Activated CD4-positive, alpha-beta T cell treated with anti-CD3 and anti-CD28 coated beads, Interleukin-2, amount 10 ng/mL, durations not matched to agents 24 days and 14 days (primary cell): ENCODE measurements around the gene BACH2. TPM values are rescaled to one million over a fixed set of nuclear protein-coding genes. Genes with fewer than 3 reads are reported as not detected.
A peak's percentile ranks its signal among the peaks of the same experiment; 100 is the strongest.
"Not testable (repeated sequence)": the region's sequence is repeated elsewhere in the genome, so short reads cannot be mapped to it uniquely, and the experiment has no call there.

ENCODE experiments used
- DNase-seq: peaks from one replicate; pipeline ENCODE4 v3.0.0; 2022
- H3K27ac Mint-ChIP-seq: one replicate; pipeline ENCODE4 v1.8.0; 2022; ENCODE audit warnings: mild to moderate bottlenecking, mixed read lengths
- H3K27me3 Mint-ChIP-seq: one replicate; pipeline ENCODE4 v1.8.0; 2022; ENCODE audit warnings: mixed read lengths
- H3K36me3 Mint-ChIP-seq: one replicate; pipeline ENCODE4 v1.8.0; 2022; ENCODE audit warnings: low read depth, mild to moderate bottlenecking, mixed read lengths
- H3K4me1 Mint-ChIP-seq: one replicate; pipeline ENCODE4 v1.8.0; 2021; ENCODE audit warnings: mixed read lengths
- H3K4me3 Mint-ChIP-seq: one replicate; pipeline ENCODE4 v1.8.0; 2022; ENCODE audit warnings: mild to moderate bottlenecking, moderate library complexity, mixed read lengths
- H3K9me3 Mint-ChIP-seq: one replicate; pipeline ENCODE4 v1.8.0; 2021; ENCODE audit warnings: mixed read lengths
- intact Hi-C: fragments of 100-400 bp; cut with micrococcal nuclease; formaldehyde crosslinking; loops from one replicate; pipeline ENCODE4 v1.15.1; 2023
- total RNA-seq: library from RNA; stranded (reverse); gene quantifications from 2 replicates; pipeline ENCODE4 v1.2.3, GENCODE V29; 2022

The BACH2 gene
- total RNA-seq, 1 donor from 2014 or later = 69.2 TPM

DNA sequence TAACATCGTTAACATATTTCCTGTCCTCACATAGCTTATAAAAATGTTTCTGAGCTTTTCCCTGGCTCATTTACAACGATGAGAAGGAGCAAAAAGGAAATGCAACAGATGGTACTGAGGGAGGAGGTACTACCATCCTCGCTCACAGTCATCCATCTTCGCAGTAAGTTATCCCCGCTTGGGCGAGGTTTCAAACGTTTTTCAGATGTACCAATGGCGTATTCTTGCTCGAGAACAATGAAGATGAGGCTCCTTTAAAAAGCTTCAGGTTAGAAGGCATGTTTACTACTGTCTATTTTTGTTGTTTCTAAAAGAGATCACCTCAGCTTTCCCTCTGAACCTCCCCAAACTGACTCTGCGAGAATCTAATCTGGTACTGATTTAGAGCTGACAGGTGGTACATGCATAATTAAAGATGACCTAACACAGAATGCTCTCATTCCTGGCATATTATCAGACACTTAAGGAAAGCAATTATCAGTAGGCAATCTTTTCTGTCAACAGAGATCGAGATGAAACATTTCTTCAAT is 223.6 kb downstream of the BACH2 start:
- H3K9me3 Mint-ChIP-seq = no peaks in the 10 kb centered on the region

DNA sequence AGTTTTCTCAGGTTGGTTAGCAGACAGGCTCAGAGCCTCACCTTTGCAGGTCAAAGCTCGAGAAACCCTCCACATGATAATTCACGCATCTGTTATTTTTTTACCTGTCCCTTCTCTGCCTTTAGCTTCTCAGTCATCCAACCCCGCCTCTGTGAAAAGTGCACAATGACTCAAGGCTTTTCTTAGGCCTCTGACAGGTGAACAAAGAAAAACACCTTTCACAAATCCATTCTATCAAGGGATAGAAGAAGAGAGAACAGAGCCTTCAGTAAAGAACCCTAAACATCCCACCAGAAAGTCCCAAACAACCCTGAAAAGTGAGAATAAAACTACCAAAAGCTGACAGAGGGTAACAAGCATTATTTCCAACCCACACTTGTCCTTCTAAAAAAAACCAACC is 224.1 kb downstream of the BACH2 start:
- DNase-seq = no peak
- peaks cover 78% of the 10 kb centered on the region for H3K4me1 Mint-ChIP-seq
- H3K9me3 Mint-ChIP-seq = no peaks in the 10 kb centered on the region
- H3K4me3 Mint-ChIP-seq = peak overlapping the region; percentile 67
- peak overlapping the region; percentile 88 for H3K27ac Mint-ChIP-seq
- no peaks in the 10 kb centered on the region for H3K27me3 Mint-ChIP-seq
- intact Hi-C loops = no loop called here
- peaks cover 78% of the 10 kb centered on the region for H3K36me3 Mint-ChIP-seq

More for the DNA sequence above, 223.6 kb downstream of the BACH2 start:
- Mint-ChIP-seq H3K27me3 (no peaks in the 10 kb centered on the region), H3K27ac (peak overlapping the region; percentile 88), H3K4me3 (peak overlapping the region; percentile 67), H3K36me3 (peaks cover 76% of the 10 kb centered on the region), H3K4me1 (peaks cover 78% of the 10 kb centered on the region)
- intact Hi-C loops = no loop called here
- peak; percentile 62 for DNase-seq

- Mint-ChIP-seq H3K4me3 (peak overlapping the region; percentile 57), H3K27ac (peak overlapping the region; percentile 81), H3K9me3 (peaks cover 3% of the 10 kb centered on the region), H3K4me1 (peaks cover 76% of the 10 kb centered on the region), H3K36me3 (peaks cover 76% of the 10 kb centered on the region), H3K27me3 (no peaks in the 10 kb centered on the region)
- intact Hi-C loops = loop anchor here (1.0 kb wide), 3 partner anchors 10 to 43 kb away; no protein-coding TSS in a partner anchor
- no peak for DNase-seq
These were observed 227.7 kb downstream of the BACH2 start for GRCh38 chr6:90068703-90069523.

GRCh38 chr6:90068264-90068663 is 228.4 kb downstream of the BACH2 start:
- H3K27me3 Mint-ChIP-seq = no peaks in the 10 kb centered on the region
- H3K9me3 Mint-ChIP-seq = peaks cover 3% of the 10 kb centered on the region
- DNase-seq = no peak
- H3K4me1 Mint-ChIP-seq = peaks cover 72% of the 10 kb centered on the region
- H3K36me3 Mint-ChIP-seq = peaks cover 71% of the 10 kb centered on the region
- H3K4me3 Mint-ChIP-seq = peak overlapping the region; percentile 57
- peak overlapping the region; percentile 81 for H3K27ac Mint-ChIP-seq
- intact Hi-C loops = loop anchor here (1.0 kb wide), 3 partner anchors 11 to 42 kb away; no protein-coding TSS in a partner anchor

- peak overlapping the region; percentile 6 for H3K27ac Mint-ChIP-seq
- H3K4me1 Mint-ChIP-seq = peaks cover 59% of the 10 kb centered on the region
- peaks cover 59% of the 10 kb centered on the region for H3K36me3 Mint-ChIP-seq
These were observed 229.9 kb downstream of the BACH2 start for GRCh38 chr6:90066697-90067096.

GRCh38 chr6:90065173-90065572 is 231.5 kb downstream of the BACH2 start:
- Mint-ChIP-seq H3K4me3 (no peak overlapping the region), H3K9me3 (peaks cover 4% of the 10 kb centered on the region), H3K27me3 (no peaks in the 10 kb centered on the region), H3K36me3 (peaks cover 50% of the 10 kb centered on the region), H3K4me1 (peaks cover 49% of the 10 kb centered on the region), H3K27ac (no peak overlapping the region)
- no peak for DNase-seq
- intact Hi-C loops = no loop called here

More at GRCh38 chr6:90066697-90067096, 229.9 kb downstream of the BACH2 start:
- peaks cover 3% of the 10 kb centered on the region for H3K9me3 Mint-ChIP-seq
- H3K27me3 Mint-ChIP-seq = no peaks in the 10 kb centered on the region
- H3K4me3 Mint-ChIP-seq = peak overlapping the region; percentile 2
- intact Hi-C loops = no loop called here
- no peak for DNase-seq

GRCh38 chr6:90062667-90063066 is 234.0 kb downstream of the BACH2 start:
- no peak for DNase-seq
- Mint-ChIP-seq H3K4me1 (peaks cover 33% of the 10 kb centered on the region), H3K9me3 (peaks cover 6% of the 10 kb centered on the region), H3K36me3 (peaks cover 53% of the 10 kb centered on the region), H3K27me3 (no peaks in the 10 kb centered on the region), H3K27ac (no peak overlapping the region), H3K4me3 (no peak overlapping the region)
- intact Hi-C loops = no loop called here

- intact Hi-C loops = no loop called here
- Mint-ChIP-seq H3K36me3 (peaks cover 53% of the 10 kb centered on the region), H3K27ac (no peak overlapping the region), H3K4me3 (no peak overlapping the region), H3K9me3 (peaks cover 7% of the 10 kb centered on the region), H3K27me3 (no peaks in the 10 kb centered on the region), H3K4me1 (peaks cover 28% of the 10 kb centered on the region)
- no peak for DNase-seq
These were observed 234.6 kb downstream of the BACH2 start for GRCh38 chr6:90062051-90062450.

DNA sequence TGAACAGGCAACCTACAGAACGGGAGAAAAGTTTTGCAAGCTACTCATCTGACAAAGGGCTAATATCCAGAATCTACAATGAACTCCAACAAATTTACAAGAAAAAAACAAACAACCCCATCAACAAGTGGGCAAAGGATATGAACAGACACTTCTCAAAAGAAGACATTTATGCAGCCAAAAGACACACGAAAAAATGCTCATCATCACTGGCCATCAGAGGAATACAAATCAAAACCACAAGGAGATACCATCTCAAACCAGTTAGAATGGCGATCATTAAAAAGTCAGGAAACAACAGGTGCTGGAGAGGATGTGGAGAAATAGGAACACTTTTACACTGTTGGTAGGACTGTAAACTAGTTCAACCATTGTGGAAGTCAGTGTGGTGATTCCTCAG is 237.5 kb downstream of the BACH2 start:
- H3K4me3 Mint-ChIP-seq, H3K9me3 Mint-ChIP-seq, DNase-seq, H3K27me3 Mint-ChIP-seq, intact Hi-C loops: not testable (repeated sequence)
- Mint-ChIP-seq H3K36me3 (peaks cover 56% of the 10 kb centered on the region), H3K4me1 (peaks cover 17% of the 10 kb centered on the region), H3K27ac (peak overlapping the region; percentile 11)

- peaks cover 13% of the 10 kb centered on the region for H3K9me3 Mint-ChIP-seq
- H3K36me3 Mint-ChIP-seq = peaks cover 79% of the 10 kb centered on the region
- DNase-seq, H3K4me3 Mint-ChIP-seq, intact Hi-C loops, H3K27me3 Mint-ChIP-seq: not testable (repeated sequence)
- H3K4me1 Mint-ChIP-seq = peaks cover 15% of the 10 kb centered on the region
- H3K27ac Mint-ChIP-seq = peak overlapping the region; percentile 60
These were observed 240.7 kb downstream of the BACH2 start for GRCh38 chr6:90055924-90056323.

DNA sequence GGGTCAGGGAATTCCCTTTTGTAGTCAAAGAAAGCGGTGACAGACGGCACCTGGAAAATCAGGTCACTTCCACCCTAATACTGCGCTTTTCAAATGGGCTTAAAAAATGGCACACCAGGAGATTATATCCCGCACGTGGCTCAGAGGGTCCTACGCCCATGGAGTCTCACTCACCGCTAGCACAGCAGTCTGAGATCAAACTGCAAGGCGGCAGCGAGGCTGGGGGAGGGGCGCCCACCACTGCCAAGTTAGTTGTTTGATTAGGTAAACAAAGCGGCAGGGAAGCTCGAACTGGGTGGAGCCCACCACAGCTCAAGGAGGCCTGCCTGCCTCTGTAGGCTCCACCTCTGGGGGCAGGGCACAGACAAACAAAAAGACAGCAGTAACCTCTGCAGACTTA is 242.4 kb downstream of the BACH2 start:
- H3K36me3 Mint-ChIP-seq = peaks cover 78% of the 10 kb centered on the region
- intact Hi-C loops, DNase-seq, H3K9me3 Mint-ChIP-seq, H3K4me3 Mint-ChIP-seq, H3K27me3 Mint-ChIP-seq: not testable (repeated sequence)
- peaks cover 20% of the 10 kb centered on the region for H3K4me1 Mint-ChIP-seq
- H3K27ac Mint-ChIP-seq = peak overlapping the region; percentile 75

DNA sequence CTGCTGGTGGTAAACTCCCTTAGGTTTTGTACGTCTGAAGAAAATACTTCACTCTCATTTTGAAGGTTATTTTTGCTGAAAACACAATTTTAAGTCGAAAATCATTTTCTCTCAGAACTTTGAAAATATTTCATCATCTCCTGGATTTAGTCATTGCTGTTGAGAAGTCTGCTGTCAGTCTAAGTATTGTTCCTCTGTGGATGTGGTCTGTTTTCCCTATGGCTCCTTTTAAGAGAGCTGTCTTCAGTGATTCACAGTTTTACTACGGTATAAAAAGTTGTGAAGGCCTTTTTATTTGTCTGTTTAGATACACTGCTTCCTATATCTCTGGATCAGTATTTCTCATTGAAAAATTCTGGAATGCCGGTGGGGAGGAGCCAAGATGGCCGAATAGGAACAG is 243.0 kb downstream of the BACH2 start:
- H3K9me3 Mint-ChIP-seq = peaks cover 9% of the 10 kb centered on the region
- peaks cover 24% of the 10 kb centered on the region for H3K4me1 Mint-ChIP-seq
- intact Hi-C loops = no loop called here
- H3K27ac Mint-ChIP-seq = peak overlapping the region; percentile 75
- DNase-seq = no peak
- peaks cover 80% of the 10 kb centered on the region for H3K36me3 Mint-ChIP-seq
- H3K27me3 Mint-ChIP-seq = no peaks in the 10 kb centered on the region
- no peak overlapping the region for H3K4me3 Mint-ChIP-seq

DNA sequence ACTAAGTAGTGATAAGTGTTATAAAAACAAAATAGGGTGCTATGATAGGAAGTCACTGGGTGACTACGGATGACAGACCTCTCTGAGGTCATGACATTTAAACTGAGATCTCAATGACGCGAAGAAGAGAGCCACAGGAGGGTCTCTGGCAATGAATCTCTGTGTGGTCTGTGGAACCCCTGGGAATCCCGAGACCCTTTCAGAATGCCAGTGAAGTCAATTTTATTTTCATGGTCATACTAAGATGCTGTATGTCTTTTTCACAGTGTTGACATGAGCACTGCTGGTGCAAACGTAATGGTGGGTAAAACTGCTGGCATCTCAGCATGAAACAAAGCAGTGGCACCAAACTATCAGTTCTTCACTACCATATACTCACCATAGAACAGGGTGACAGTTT is 247.3 kb downstream of the BACH2 start:
- H3K4me3 Mint-ChIP-seq = peak overlapping the region; percentile 11
- H3K36me3 Mint-ChIP-seq = peaks cover 64% of the 10 kb centered on the region
- no peak for DNase-seq
- peaks cover 33% of the 10 kb centered on the region for H3K4me1 Mint-ChIP-seq
- peaks cover 4% of the 10 kb centered on the region for H3K9me3 Mint-ChIP-seq
- H3K27me3 Mint-ChIP-seq = no peaks in the 10 kb centered on the region
- intact Hi-C loops = loop anchor here (2.0 kb wide), 1 partner anchor 30 kb away; no protein-coding TSS in a partner anchor
- peak overlapping the region; percentile 80 for H3K27ac Mint-ChIP-seq
